ENCODE results near the gene MYL2.

Gene MYL2

GRCh38 chr12:110919720-110920119 lies 659 bp downstream of the MYL2 start:
- TF ChIP-seq, protein P1, sequence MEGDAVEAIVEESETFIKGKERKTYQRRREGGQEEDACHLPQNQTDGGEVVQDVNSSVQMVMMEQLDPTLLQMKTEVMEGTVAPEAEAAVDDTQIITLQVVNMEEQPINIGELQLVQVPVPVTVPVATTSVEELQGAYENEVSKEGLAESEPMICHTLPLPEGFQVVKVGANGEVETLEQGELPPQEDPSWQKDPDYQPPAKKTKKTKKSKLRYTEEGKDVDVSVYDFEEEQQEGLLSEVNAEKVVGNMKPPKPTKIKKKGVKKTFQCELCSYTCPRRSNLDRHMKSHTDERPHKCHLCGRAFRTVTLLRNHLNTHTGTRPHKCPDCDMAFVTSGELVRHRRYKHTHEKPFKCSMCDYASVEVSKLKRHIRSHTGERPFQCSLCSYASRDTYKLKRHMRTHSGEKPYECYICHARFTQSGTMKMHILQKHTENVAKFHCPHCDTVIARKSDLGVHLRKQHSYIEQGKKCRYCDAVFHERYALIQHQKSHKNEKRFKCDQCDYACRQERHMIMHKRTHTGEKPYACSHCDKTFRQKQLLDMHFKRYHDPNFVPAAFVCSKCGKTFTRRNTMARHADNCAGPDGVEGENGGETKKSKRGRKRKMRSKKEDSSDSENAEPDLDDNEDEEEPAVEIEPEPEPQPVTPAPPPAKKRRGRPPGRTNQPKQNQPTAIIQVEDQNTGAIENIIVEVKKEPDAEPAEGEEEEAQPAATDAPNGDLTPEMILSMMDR (IDR thresholded peaks at IDR 0.05; ENCODE audit: extremely low read depth, missing control alignments), result no peak
- no peak for DNase-seq (ENCODE audit: low spot score)

DNA sequence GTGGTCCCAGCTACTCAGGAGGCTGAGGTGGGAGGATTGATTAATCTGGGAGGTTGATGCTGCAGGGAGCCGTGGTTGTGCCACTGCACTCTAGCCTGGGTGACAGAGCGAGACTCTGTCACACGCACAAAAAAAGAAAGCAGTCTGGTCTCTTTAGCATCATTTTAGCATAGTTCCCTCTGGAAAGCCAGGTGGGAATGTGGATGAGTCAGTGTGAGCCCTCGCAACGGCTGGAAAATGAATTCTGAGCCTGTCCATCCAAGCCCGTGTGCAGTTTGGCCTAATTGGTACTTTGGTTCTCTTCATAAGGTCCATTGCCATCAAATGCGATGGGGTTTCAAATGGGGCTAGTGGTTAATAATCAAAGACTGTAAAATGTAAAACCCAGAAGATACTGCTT lies 2.4 kb downstream of the MYL2 start:
- TF ChIP-seq, protein P1 (IDR thresholded peaks at IDR 0.05; ENCODE audit: extremely low read depth, missing control alignments), result no peak
- DNase-seq (ENCODE audit: low spot score), result no peak

DNA sequence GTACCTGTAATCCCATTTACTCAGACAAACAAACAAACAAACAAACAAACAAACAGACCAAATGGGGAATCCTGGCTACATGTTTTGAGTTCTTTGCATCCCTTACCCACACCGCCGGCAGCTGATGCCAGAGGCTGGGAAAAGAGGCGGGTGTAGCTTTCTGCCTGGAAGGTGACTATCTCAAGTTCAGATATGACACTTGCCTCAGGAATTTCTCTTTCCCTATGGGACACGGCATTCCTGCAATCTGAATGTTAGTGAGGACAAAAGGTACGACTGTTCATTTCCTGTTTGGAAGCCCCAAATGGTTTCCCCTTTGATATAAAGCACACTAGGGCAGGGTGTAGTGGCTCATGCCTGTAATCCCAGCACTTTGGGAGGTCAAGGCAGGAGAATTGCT lies 2.9 kb downstream of the MYL2 start:
- TF ChIP-seq, protein P1 (IDR thresholded peaks at IDR 0.05; ENCODE audit: extremely low read depth, missing control alignments), result no peak
- no peak for DNase-seq (ENCODE audit: low spot score)

DNA sequence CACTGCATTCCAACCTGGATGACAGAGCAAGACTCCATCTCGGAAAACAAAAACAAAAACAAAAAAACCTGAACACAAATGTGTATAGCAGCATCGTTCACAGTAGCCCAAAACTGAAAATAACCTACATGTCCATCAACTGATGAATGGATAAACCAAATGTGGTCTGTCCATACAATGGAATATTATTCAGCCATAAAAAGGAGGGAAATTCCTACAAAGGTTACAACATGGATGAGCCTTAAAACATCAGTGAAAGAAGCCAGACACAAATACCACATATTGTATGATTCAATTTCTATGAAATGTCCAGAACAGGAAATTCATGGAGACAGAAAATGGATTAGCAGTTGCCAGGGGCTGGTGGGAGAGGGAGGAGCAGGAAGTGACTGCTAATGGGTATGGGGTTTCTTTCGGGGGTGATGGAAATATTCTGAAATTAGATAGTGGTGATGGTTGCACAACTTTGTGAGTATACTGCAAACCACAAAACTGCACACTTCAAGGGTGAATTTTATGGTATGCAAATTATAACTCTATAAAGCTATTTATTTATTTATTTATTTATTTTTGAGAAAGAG lies 4.0 kb downstream of the MYL2 start:
- TF ChIP-seq, protein P1 (IDR thresholded peaks at IDR 0.05; ENCODE audit: extremely low read depth, missing control alignments), result no peak
- DNase-seq (ENCODE audit: low spot score), result no peak

DNA sequence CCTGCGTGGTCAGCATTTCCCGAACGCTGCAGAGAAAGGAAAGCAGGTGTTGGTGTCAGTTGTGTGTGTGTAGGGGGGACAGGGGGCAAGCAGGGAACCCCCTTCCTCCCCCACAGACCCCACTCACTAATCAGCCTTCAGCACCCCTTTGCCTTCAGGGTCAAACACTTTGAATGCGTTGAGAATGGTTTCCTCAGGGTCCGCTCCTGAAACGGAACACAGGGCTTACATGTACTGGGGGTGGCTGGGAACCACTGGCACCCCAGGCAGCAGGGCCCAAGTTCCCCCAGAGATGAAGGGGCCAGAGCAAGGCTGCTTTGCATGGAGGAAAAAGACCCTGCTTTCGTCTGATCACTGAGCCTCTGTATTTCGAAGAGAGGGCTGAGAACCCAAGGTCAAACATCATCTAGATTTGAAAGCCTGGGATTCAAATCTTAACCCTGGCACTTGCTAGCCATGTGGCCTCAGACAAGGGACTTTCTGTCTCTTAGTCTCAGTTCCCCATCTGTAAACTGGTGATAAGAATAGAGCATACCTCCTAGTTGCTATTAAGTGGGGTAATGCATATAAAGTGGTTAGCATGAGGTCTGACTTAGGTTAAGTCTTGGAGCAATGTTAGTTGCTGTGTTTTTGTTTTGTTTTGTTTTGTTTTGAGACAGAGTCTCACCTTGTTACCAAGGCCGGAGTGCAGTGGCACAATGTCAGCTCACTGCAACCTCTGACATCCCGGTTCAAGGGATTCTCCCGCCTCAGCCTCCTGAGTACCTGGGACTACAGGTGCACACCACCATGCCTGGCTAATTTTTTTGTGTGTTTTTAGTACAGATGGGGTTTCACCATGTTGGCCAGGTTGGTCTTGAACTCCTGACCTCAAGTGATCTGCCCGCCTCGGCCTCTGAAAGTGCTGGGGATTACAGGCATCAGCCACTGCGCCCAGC lies 7.0 kb downstream of the MYL2 start:
- peak; percentile 80 for DNase-seq (ENCODE audit: low spot score)

DNA sequence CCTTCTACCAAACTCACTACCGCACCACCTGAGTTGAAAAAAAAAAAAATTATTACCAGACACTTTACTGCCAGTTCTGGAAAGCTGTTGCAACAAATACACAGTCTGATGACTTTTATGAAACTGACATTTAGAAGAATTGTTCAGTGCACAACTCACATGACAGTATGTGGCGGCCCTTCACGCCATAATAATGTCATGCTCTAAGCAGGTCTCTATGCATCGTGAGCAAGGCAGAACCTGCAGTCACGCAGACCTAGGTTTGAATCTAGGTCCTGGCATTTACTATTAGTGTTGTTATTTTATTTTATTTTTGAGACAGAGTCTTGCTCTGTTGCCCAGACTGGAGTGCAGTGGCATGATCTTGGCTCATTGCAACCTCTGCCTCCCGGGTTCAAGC lies 8.1 kb downstream of the MYL2 start:
- TF ChIP-seq, protein P1 (IDR thresholded peaks at IDR 0.05; ENCODE audit: extremely low read depth, missing control alignments), result no peak
- DNase-seq (ENCODE audit: low spot score), result no peak

More for the DNA sequence above, 7.0 kb downstream of the MYL2 start:
- TF ChIP-seq, protein P1 (IDR thresholded peaks at IDR 0.05; ENCODE audit: extremely low read depth, missing control alignments), result no peak
